Mesenchymal stem cell (in vitro differentiated cells and primary cell): Measurements from ENCODE around the gene CTSD.

Source experiments
- DNase-seq: peaks from one replicate; pipeline ENCODE4 v3.0.0-alpha.2; 2013
- H2AFZ ChIP-seq: one replicate; pipeline ENCODE4 v1.6.1; 2013; ENCODE audit warnings: low read depth, mild to moderate bottlenecking, control low read depth, inconsistent platforms, low read length, moderate library complexity
- H2AK5ac ChIP-seq: 2 replicates; pipeline ENCODE4 v1.6.1; 2013; ENCODE audit warnings: low read length, moderate library complexity, mild to moderate bottlenecking, inconsistent platforms; ENCODE audit not compliant: severe bottlenecking
- H2BK120ac ChIP-seq: one replicate; pipeline ENCODE4 v1.6.1; 2013; ENCODE audit warnings: low read depth, mild to moderate bottlenecking, inconsistent platforms, low read length, moderate library complexity
- H2BK12ac ChIP-seq, 2 experiments: one replicate each; pipeline ENCODE4 v1.6.1; 2013; ENCODE audit warnings: inconsistent platforms in 2 of 2, low read length in 2 of 2, mild to moderate bottlenecking in 2 of 2, moderate library complexity in 2 of 2, control low read depth in 1 of 2
- H2BK15ac ChIP-seq: one replicate; pipeline ENCODE4 v1.6.1; 2013; ENCODE audit warnings: mild to moderate bottlenecking, low read depth, inconsistent platforms; ENCODE audit not compliant: poor library complexity, severe bottlenecking
- H2BK5ac ChIP-seq: 2 replicates; pipeline ENCODE4 v1.6.1; 2013; ENCODE audit warnings: low read depth, mild to moderate bottlenecking, low read length, control low read depth, inconsistent platforms; ENCODE audit not compliant: poor library complexity, severe bottlenecking
- H3K14ac ChIP-seq, 2 experiments: one replicate each; pipeline ENCODE4 v1.6.1; 2013; ENCODE audit warnings: inconsistent platforms in 2 of 2, low read length in 2 of 2, control low read depth in 1 of 2, mild to moderate bottlenecking in 1 of 2, moderate library complexity in 1 of 2
- H3K18ac ChIP-seq, 2 experiments: one replicate each; pipeline ENCODE4 v1.6.1; 2013; ENCODE audit warnings: inconsistent platforms in 2 of 2, low read length in 2 of 2, control low read depth in 1 of 2, low read depth in 1 of 2, mild to moderate bottlenecking in 1 of 2
- H3K23ac ChIP-seq, 2 experiments: one replicate each; pipeline ENCODE4 v1.6.1; 2013; ENCODE audit warnings: inconsistent platforms in 2 of 2, low read length in 2 of 2, mild to moderate bottlenecking in 2 of 2, moderate library complexity in 2 of 2, control low read depth in 1 of 2
- H3K27ac ChIP-seq: 2 replicates; pipeline ENCODE4 v1.5.1; 2013; ENCODE audit warnings: mild to moderate bottlenecking, moderate library complexity, low read length, control low read depth, inconsistent platforms; ENCODE audit not compliant: poor library complexity, severe bottlenecking
- H3K27me3 ChIP-seq, 2 experiments: 2 replicates each; pipeline versions ENCODE4 v1.6.1 to v1.7.0; 2013; ENCODE audit warnings: low read length in 2 of 2, mild to moderate bottlenecking in 2 of 2, moderate library complexity in 2 of 2, control low read depth in 1 of 2, inconsistent platforms in 1 of 2; ENCODE audit not compliant: control insufficient read depth in 1 of 2, insufficient read depth in 1 of 2
- H3K36me3 ChIP-seq, 2 experiments: 2 replicates each; pipeline versions ENCODE4 v1.6.1 to v1.7.0; 2013; ENCODE audit warnings: low read length in 2 of 2, control low read depth in 1 of 2, inconsistent platforms in 1 of 2, low read depth in 1 of 2, mild to moderate bottlenecking in 1 of 2; ENCODE audit not compliant: insufficient read depth in 2 of 2, control insufficient read depth in 1 of 2
- H3K4ac ChIP-seq, 2 experiments: one replicate each; pipeline ENCODE4 v1.6.1; 2013; ENCODE audit warnings: inconsistent platforms in 2 of 2, low read length in 2 of 2, mild to moderate bottlenecking in 2 of 2, moderate library complexity in 2 of 2, control low read depth in 1 of 2, low read depth in 1 of 2
- H3K4me1 ChIP-seq: 2 replicates; pipeline ENCODE4 v1.6.1; 2013; ENCODE audit warnings: low read depth, low read length, control low read depth; ENCODE audit not compliant: control insufficient read depth, insufficient read depth
- H3K4me2 ChIP-seq: 2 replicates; pipeline ENCODE4 v1.6.1; 2013; ENCODE audit warnings: low read length, mild to moderate bottlenecking, inconsistent platforms; ENCODE audit not compliant: poor library complexity, severe bottlenecking
- H3K4me3 ChIP-seq, 2 experiments: 2 replicates each; pipeline versions ENCODE4 v1.5.1 to v1.7.0; 2013; ENCODE audit warnings: low read length in 2 of 2, mild to moderate bottlenecking in 2 of 2, control low read depth in 1 of 2, low read depth in 1 of 2; ENCODE audit not compliant: insufficient read depth in 1 of 2
- H3K79me1 ChIP-seq: replicated peaks from 2 replicates; pipeline ENCODE4 v1.6.1; 2013; ENCODE audit warnings: mild to moderate bottlenecking, control low read depth, low read length, inconsistent platforms; ENCODE audit not compliant: poor library complexity, severe bottlenecking
- H3K9ac ChIP-seq: 2 replicates; pipeline ENCODE4 v1.7.0; 2013; ENCODE audit warnings: mild to moderate bottlenecking, low read length, moderate library complexity
- H3K9me3 ChIP-seq: 2 replicates; pipeline ENCODE4 v1.7.0; 2013; ENCODE audit warnings: mild to moderate bottlenecking, low read length; ENCODE audit not compliant: control insufficient read depth
- H4K8ac ChIP-seq: one replicate; pipeline ENCODE4 v1.6.1; 2013; ENCODE audit warnings: inconsistent platforms, mild to moderate bottlenecking, low read length, moderate library complexity
- H4K91ac ChIP-seq: one replicate; pipeline ENCODE4 v1.6.1; 2013; ENCODE audit warnings: mild to moderate bottlenecking, low read length, inconsistent platforms
- WGBS: methylation state at CpG from one replicate; pipeline ENCODE4 v1.1.7; 2013; ENCODE audit warnings: mixed read lengths; 5-methylcytosine and 5-hydroxymethylcytosine counted together

The CTSD gene

DNA sequence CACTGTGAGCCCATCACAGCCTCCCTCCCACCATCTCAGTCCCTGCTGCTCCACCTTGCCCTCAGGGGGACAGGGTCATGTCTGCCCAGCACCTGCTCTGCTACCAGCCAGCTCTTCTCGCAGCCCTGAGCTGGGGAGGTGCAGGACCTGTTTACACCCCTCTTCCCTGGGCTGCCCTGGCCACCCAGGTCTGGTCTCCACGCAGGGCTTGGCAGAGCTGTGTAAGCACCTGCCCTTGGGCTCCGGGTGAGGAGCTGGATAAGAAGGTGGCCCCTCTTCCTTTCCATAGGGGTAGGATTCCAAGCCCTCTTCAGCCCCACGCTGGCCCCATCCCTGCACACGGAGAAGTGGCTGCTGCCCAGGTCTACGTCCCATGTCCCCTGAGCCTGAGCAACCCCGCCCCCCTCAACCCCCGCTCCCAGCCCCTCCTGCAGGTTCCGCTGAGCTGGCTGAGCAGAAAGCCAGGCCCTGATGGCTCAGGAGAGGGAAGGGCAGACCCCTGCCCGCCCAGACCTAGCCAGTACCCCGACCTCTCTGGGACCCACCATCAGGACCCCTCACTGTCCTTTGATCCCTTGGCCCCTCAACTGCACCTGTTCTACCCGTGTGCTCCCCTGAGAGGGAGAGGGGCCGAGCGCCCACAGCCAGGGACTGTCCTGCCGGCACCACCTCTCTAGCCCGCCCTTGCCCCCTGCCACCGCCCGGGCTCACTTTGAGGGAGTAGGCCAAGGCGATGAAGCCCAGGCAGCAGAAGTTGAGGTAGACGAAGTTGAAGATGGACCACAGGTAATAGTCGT is 16.6 kb downstream of the CTSD start:
- H3K79me1 ChIP-seq: no peaks in the 10 kb centered on the region
- H3K4me2 ChIP-seq: no peak overlapping the region
- no peak overlapping the region for H3K4ac ChIP-seq
- no peak overlapping the region for H3K14ac ChIP-seq
- no peak for DNase-seq
- H2BK12ac ChIP-seq: no peak overlapping the region
- H3K4me3 ChIP-seq: peak overlapping the region in 1 of 2 experiments; percentile 76
- no peak overlapping the region for H2BK15ac ChIP-seq
- H2BK5ac ChIP-seq: no peak overlapping the region
- no peak overlapping the region for H3K18ac ChIP-seq
- H3K23ac ChIP-seq: no peak overlapping the region
- H4K8ac ChIP-seq: no peak overlapping the region
- H3K27me3 ChIP-seq: peaks cover 3 to 16% of the 10 kb centered on the region in 2 experiments
- peaks cover 19 to 28% of the 10 kb centered on the region in 2 experiments for H3K36me3 ChIP-seq
- H2AFZ ChIP-seq: no peak overlapping the region
- H2AK5ac ChIP-seq: no peak overlapping the region
- no peak overlapping the region for H2BK120ac ChIP-seq
- peaks cover 31% of the 10 kb centered on the region for H3K4me1 ChIP-seq
- H3K9ac ChIP-seq: no peak overlapping the region
- WGBS: 83% methylated on average over 21 of the region's 21 CpGs
- H3K9me3 ChIP-seq: no peaks in the 10 kb centered on the region
- no peak overlapping the region for H3K27ac ChIP-seq
- no peak overlapping the region for H4K91ac ChIP-seq

DNA sequence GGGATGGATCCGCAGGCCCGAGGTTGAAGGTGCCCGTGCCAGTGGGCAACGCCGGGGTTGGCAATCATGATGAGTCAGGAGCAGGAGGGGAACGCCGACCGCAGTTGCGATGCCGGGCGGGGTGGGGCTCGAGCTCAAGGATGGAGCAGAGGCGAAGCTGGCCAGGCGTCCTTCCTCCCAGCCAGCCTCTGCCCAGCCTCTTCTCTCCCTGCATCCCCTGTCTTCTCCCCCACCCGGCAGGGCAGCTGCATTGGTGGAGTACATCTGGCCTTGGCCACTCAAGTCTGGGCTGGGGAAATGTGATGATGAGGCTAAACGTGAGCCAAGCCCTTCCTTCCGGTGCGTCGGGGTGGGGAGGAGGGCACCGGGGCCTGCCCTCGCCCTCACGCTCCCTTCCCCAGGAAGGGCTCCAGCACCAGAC is 17.2 kb downstream of the CTSD start:
- Histone ChIP-seq H3K18ac (no peak overlapping the region), H3K23ac (no peak overlapping the region), H3K4me2 (no peak overlapping the region), H3K27me3 (peaks cover 3 to 22% of the 10 kb centered on the region in 2 experiments), H2BK15ac (no peak overlapping the region), H3K9me3 (no peaks in the 10 kb centered on the region), H3K79me1 (no peaks in the 10 kb centered on the region), H4K8ac (no peak overlapping the region), H2BK120ac (no peak overlapping the region), H2AFZ (no peak overlapping the region), H3K4me3 (no peak overlapping the region), H3K4me1 (peaks cover 31% of the 10 kb centered on the region), H3K4ac (no peak overlapping the region), H2BK5ac (no peak overlapping the region), H3K36me3 (peaks cover 13 to 21% of the 10 kb centered on the region in 2 experiments), H4K91ac (no peak overlapping the region), H2BK12ac (no peak overlapping the region), H3K9ac (no peak overlapping the region), H3K14ac (no peak overlapping the region), H2AK5ac (no peak overlapping the region), H3K27ac (no peak overlapping the region)
- no peak for DNase-seq
- 97% methylated on average over 19 of the region's 22 CpGs for WGBS

DNA sequence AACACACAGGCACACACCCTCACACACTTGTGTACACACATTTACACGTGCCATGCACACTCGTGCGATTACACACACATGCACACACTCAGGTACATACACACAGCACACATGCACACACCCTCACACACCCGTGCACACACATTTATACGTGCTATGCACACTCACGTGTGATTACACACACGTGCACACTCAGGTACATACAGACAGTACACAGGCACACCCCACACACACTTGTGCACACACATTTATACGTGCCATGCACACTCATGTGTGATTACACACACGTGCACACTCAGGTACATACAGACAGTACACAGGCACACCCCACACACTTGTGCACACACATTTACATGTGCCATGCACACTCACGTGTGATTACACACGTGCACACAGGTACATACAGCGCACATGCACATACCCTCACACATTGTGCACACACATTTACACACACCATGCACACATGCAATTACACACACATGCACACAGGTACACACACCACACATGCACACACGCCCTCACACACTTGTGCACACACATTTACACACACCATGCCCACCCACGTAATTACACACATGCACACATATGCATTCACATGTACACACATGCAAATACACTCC is 17.9 kb downstream of the CTSD start:
- WGBS: 90% methylated on average over 14 of the region's 14 CpGs
- H2AK5ac ChIP-seq: no peak overlapping the region
- H2BK120ac ChIP-seq: no peak overlapping the region

DNA sequence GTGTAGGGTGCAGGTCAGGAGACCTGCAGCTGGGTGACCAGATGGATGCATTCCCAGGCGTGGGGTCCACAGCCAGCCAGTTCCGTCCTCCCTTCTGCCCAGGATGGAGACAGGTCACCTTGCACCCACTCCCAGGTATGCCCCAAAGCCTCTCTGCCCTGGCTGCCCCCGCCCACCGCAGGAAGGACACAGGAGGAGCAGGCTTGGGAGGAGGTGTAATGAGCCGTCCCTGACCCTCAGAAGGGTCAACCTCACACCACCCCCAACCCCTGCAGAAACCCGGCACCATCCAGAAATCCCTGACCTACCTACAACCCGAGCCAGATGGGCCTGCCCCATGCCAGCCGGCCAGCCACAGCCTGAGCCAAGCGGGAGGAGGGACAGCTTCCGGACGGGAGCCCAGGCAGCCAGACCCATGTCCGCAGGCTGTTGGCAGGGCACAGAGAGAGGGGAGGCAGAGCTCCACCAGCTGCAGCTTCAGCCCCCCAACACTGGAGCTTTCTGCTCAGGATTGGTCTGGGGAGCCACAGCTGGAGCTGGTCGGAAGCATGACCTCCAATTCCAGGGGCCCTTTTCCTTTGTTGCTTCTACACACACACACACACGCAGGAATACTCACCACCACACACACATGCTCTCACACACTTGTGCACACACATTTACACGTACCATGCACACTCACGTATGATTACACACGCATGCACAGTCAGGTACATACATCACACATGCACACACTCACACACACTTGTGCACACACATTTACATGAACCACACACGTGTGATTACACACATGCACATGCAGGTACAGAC is 18.6 kb downstream of the CTSD start:
- no peak overlapping the region for H4K91ac ChIP-seq
- no peak overlapping the region for H3K4ac ChIP-seq
- H3K9me3 ChIP-seq: no peaks in the 10 kb centered on the region
- H3K27ac ChIP-seq: no peak overlapping the region
- H2BK12ac ChIP-seq: no peak overlapping the region
- H3K23ac ChIP-seq: no peak overlapping the region
- H3K27me3 ChIP-seq: peaks cover 3 to 36% of the 10 kb centered on the region in 2 experiments
- H3K14ac ChIP-seq: no peak overlapping the region
- H2AK5ac ChIP-seq: no peak overlapping the region
- no peak overlapping the region for H3K4me2 ChIP-seq
- no peak overlapping the region for H4K8ac ChIP-seq
- no peak overlapping the region for H3K9ac ChIP-seq
- no peak overlapping the region for H3K18ac ChIP-seq
- DNase-seq: no peak
- H2AFZ ChIP-seq: no peak overlapping the region
- H3K4me3 ChIP-seq: no peak overlapping the region
- H2BK15ac ChIP-seq: no peak overlapping the region
- peaks cover 11 to 13% of the 10 kb centered on the region in 2 experiments for H3K36me3 ChIP-seq
- 89% methylated on average over 16 of the region's 18 CpGs for WGBS
- no peak overlapping the region for H2BK120ac ChIP-seq
- H2BK5ac ChIP-seq: no peak overlapping the region
- peaks cover 20% of the 10 kb centered on the region for H3K4me1 ChIP-seq
- no peaks in the 10 kb centered on the region for H3K79me1 ChIP-seq

More for the DNA sequence above, 17.9 kb downstream of the CTSD start:
- no peak overlapping the region for H2BK15ac ChIP-seq
- H3K9me3 ChIP-seq: no peaks in the 10 kb centered on the region
- DNase-seq: no peak
- peaks cover 11 to 15% of the 10 kb centered on the region in 2 experiments for H3K36me3 ChIP-seq
- no peak overlapping the region for H3K27ac ChIP-seq
- peaks cover 28% of the 10 kb centered on the region for H3K4me1 ChIP-seq
- no peak overlapping the region for H4K8ac ChIP-seq
- H3K4ac ChIP-seq: no peak overlapping the region
- no peak overlapping the region for H2AFZ ChIP-seq
- H3K23ac ChIP-seq: no peak overlapping the region
- H3K18ac ChIP-seq: no peak overlapping the region
- no peak overlapping the region for H2BK5ac ChIP-seq
- H3K14ac ChIP-seq: peak overlapping the region in 1 of 2 experiments; percentile 36
- H3K4me3 ChIP-seq: no peak overlapping the region
- H2BK12ac ChIP-seq: no peak overlapping the region
- H3K4me2 ChIP-seq: no peak overlapping the region
- H3K79me1 ChIP-seq: no peaks in the 10 kb centered on the region
- H4K91ac ChIP-seq: peak overlapping the region; percentile 5
- H3K9ac ChIP-seq: no peak overlapping the region
- H3K27me3 ChIP-seq: peaks cover 3 to 29% of the 10 kb centered on the region in 2 experiments
